ENCODE results near the gene UQCC3.
"Not testable (repeated sequence)": the region's sequence is repeated elsewhere in the genome, so short reads cannot be mapped to it uniquely, and the experiment has no call there.

UQCC3 gene

GRCh38 chr11:62666259-62666926 is 5.1 kb upstream of the UQCC3 start:
- DNase-seq, result no peak

- DNase-seq, result no peak
Measured at GRCh38 chr11:62667460-62667859, 4.0 kb upstream of the UQCC3 start.

- no peak for DNase-seq
Measured at GRCh38 chr11:62669420-62670161, 1.9 kb upstream of the UQCC3 start.

GRCh38 chr11:62671236-62671607 is 251 bp upstream of the UQCC3 start:
- DNase-seq, result no peak

- DNase-seq, result no peak
Measured at GRCh38 chr11:62673196-62673525, 1.7 kb downstream of the UQCC3 start.

GRCh38 chr11:62675415-62675814 is 3.9 kb downstream of the UQCC3 start:
- not testable (repeated sequence) for DNase-seq

- DNase-seq, result no peak
Measured at GRCh38 chr11:62676698-62677097, 5.2 kb downstream of the UQCC3 start.

- DNase-seq, result no peak
Measured at GRCh38 chr11:62677156-62677555, 5.7 kb downstream of the UQCC3 start.

GRCh38 chr11:62677714-62678113 is 6.2 kb downstream of the UQCC3 start:
- DNase-seq, result no peak

- DNase-seq, result no peak
Measured at GRCh38 chr11:62678433-62678769, 6.9 kb downstream of the UQCC3 start.

GRCh38 chr11:62678770-62679696 is 7.6 kb downstream of the UQCC3 start, which contains the start of gene UBXN1:
UBXN1 (minus strand) TSS chr11:62679073; CDS start chr11:62678923, 150 bp downstream.
- peak; percentile 22 for DNase-seq

GRCh38 chr11:62680825-62681240 is 9.4 kb downstream of the UQCC3 start:
- DNase-seq, result no peak

GRCh38 chr11:62682518-62682917 is 11.0 kb downstream of the UQCC3 start:
- DNase-seq, result no peak

GRCh38 chr11:62687508-62688396 is 16.3 kb downstream of the UQCC3 start:
- no peak for DNase-seq

- DNase-seq, result no peak
Measured at GRCh38 chr11:62688491-62688890, 17.0 kb downstream of the UQCC3 start.

- DNase-seq, result no peak
Measured at GRCh38 chr11:62689421-62690183, 18.1 kb downstream of the UQCC3 start, which contains the start of gene LRRN4CL. LRRN4CL (minus strand) TSS chr11:62689530; CDS start chr11:62688508, 1,022 bp downstream.

GRCh38 chr11:62693624-62694023 is 22.2 kb downstream of the UQCC3 start:
- not testable (repeated sequence) for DNase-seq

- DNase-seq, result no peak
Measured at GRCh38 chr11:62694455-62695167, 23.1 kb downstream of the UQCC3 start.

- no peak for DNase-seq
Measured at GRCh38 chr11:62702246-62702645, 30.8 kb downstream of the UQCC3 start.

GRCh38 chr11:62703921-62704320 is 32.4 kb downstream of the UQCC3 start:
- DNase-seq, result not testable (repeated sequence)

- no peak for DNase-seq
Measured at GRCh38 chr11:62705413-62705812, 33.9 kb downstream of the UQCC3 start.

All from NCI-H1417 treated with DMSO at 0.1 percent for 48 hours (cell line).